ENCODE data around the gene SFTPD. TPM values are rescaled to one million over a fixed set of nuclear protein-coding genes. Genes with fewer than 3 reads are reported as not detected.
A peak's percentile ranks its signal among the peaks of the same experiment; 100 is the strongest.

The SFTPD gene
- total and polyA plus RNA-seq, 9 of the 15 experiments (the other 6 are each of a cell fraction or from before 2014, with no cell fraction given) = 0.20 TPM; not detected in 8

DNA sequence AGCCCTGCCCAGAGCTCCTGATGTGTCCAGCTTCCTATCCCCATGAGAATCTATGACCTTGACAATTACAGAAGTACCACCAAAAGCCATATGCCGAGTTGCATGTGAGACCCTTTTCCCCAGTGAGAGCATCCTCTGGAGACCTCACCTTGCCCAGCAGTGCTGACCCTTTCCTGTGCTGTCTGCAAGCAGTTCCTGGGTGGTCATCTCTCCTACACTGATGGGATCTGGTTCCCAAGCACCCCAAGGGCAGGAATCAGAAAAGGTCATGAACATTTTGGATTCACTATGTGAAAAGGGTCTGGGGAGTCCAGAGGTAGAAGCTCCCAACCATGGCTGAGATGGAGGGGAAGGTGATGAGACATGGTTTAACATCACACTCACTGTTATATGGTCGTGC, 18.2 kb downstream of the SFTPD start:
- POLR2A ChIA-PET = no interaction called here
- Histone ChIP-seq H3K9me3 (replicated peaks; ENCODE audit: control insufficient read depth, insufficient read depth, low read depth, low read length) (no peaks in the 10 kb centered on the region), H3K4me3 (no peak overlapping the region), H3K9ac (ENCODE audit: insufficient read depth in 1 of 2, low read depth in 2 of 2, low read length in 2 of 2) (no peak overlapping the region), H3K9me1 (ENCODE audit: control insufficient read depth, insufficient read depth, low read length) (no peaks in the 10 kb centered on the region), H3K4me2 (ENCODE audit: insufficient read depth, low read length) (no peak overlapping the region), H3K27me3 (ENCODE audit: control insufficient read depth in 2 of 2, insufficient read depth in 2 of 2, low read length in 2 of 2) (peaks cover 16 to 36% of the 10 kb centered on the region in 2 experiments), H4K20me1 (replicated peaks; ENCODE audit: control insufficient read depth, insufficient read depth, low read length) (no peaks in the 10 kb centered on the region), H3K79me2 (ENCODE audit: control insufficient read depth, insufficient read depth, low read length) (no peaks in the 10 kb centered on the region), H3K36me3 (ENCODE audit: control insufficient read depth, insufficient read depth, low read length) (no peaks in the 10 kb centered on the region), H3K27ac (ENCODE audit: extremely low read depth, low read depth, low read length) (no peak overlapping the region), H2AFZ (ENCODE audit: low read depth, low read length) (no peak overlapping the region), H3K4me1 (replicated peaks in 1 of 2; ENCODE audit: control insufficient read depth in 2 of 2, insufficient read depth in 2 of 2, low read length in 2 of 2) (peaks cover 3 to 4% of the 10 kb centered on the region in 2 experiments; a peak in 3 of 5 replicates)
- peak in 1 of 4 experiments; percentile 2 for DNase-seq (ENCODE audit: extremely low read depth in 1 of 4, low spot score in 3 of 4)
- no TSS peak for BruUV-seq (replicated peaks)
- FAIRE-seq = no peak
- WGBS (ENCODE audit: insufficient coverage, low coverage, missing lambda C conversion rate) = 0% methylated on average over 2 of the region's 2 CpGs
- intact Hi-C loops (cut with micrococcal nuclease) = loop anchor here (10.0 kb wide), 1 partner anchor 194 kb away; no protein-coding TSS in a partner anchor
- CTCF ChIA-PET (ENCODE audit: low intra/inter-chr PET ratio) = no interaction called here
- in situ Hi-C loops (cut with MboI) = loop anchor here (10.0 kb wide), 1 partner anchor 366 kb away; the partner anchor contains the start of gene SFTPA2
- ATAC-seq = no peak
- TF ChIP-seq ELF2 (CRISPR knock-in tag; IDR thresholded peaks at IDR 0.05) (no peak), CREBBP (IDR thresholded peaks at IDR 0.05; ENCODE audit: low read depth, low read length) (no peak), XRCC4 (IDR thresholded peaks at IDR 0.05; ENCODE audit: extremely low read depth, insufficient read depth, insufficient read length) (no peak), MCM2 (IDR thresholded peaks at IDR 0.05; ENCODE audit: low read depth) (no peak), ZNF175 (CRISPR knock-in tag; IDR thresholded peaks at IDR 0.05; ENCODE audit: low read depth) (no peak), ZNF584 (CRISPR knock-in tag; IDR thresholded peaks at IDR 0.05; ENCODE audit: low read depth) (no peak), MAFK (IDR thresholded peaks at IDR 0.05; ENCODE audit: low read length) (no peak), GABPB1 (CRISPR knock-in tag; IDR thresholded peaks at IDR 0.05) (no peak), PTRF (tag; IDR thresholded peaks at IDR 0.05) (no peak), TAF9B (IDR thresholded peaks at IDR 0.05; ENCODE audit: partially characterized antibody) (no peak), ZNF23 (CRISPR knock-in tag; IDR thresholded peaks at IDR 0.05) (no peak), TBL1XR1 (IDR thresholded peaks at IDR 0.05; ENCODE audit: low read length in 2 of 2) (no peak)
- TF ChIP-seq, protein P1, sequence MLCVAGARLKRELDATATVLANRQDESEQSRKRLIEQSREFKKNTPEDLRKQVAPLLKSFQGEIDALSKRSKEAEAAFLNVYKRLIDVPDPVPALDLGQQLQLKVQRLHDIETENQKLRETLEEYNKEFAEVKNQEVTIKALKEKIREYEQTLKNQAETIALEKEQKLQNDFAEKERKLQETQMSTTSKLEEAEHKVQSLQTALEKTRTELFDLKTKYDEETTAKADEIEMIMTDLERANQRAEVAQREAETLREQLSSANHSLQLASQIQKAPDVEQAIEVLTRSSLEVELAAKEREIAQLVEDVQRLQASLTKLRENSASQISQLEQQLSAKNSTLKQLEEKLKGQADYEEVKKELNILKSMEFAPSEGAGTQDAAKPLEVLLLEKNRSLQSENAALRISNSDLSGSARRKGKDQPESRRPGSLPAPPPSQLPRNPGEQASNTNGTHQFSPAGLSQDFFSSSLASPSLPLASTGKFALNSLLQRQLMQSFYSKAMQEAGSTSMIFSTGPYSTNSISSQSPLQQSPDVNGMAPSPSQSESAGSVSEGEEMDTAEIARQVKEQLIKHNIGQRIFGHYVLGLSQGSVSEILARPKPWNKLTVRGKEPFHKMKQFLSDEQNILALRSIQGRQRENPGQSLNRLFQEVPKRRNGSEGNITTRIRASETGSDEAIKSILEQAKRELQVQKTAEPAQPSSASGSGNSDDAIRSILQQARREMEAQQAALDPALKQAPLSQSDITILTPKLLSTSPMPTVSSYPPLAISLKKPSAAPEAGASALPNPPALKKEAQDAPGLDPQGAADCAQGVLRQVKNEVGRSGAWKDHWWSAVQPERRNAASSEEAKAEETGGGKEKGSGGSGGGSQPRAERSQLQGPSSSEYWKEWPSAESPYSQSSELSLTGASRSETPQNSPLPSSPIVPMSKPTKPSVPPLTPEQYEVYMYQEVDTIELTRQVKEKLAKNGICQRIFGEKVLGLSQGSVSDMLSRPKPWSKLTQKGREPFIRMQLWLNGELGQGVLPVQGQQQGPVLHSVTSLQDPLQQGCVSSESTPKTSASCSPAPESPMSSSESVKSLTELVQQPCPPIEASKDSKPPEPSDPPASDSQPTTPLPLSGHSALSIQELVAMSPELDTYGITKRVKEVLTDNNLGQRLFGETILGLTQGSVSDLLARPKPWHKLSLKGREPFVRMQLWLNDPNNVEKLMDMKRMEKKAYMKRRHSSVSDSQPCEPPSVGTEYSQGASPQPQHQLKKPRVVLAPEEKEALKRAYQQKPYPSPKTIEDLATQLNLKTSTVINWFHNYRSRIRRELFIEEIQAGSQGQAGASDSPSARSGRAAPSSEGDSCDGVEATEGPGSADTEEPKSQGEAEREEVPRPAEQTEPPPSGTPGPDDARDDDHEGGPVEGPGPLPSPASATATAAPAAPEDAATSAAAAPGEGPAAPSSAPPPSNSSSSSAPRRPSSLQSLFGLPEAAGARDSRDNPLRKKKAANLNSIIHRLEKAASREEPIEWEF (CRISPR knock-in tag; IDR thresholded peaks at IDR 0.05) = no peak
- TF ChIP-seq, protein P2, sequence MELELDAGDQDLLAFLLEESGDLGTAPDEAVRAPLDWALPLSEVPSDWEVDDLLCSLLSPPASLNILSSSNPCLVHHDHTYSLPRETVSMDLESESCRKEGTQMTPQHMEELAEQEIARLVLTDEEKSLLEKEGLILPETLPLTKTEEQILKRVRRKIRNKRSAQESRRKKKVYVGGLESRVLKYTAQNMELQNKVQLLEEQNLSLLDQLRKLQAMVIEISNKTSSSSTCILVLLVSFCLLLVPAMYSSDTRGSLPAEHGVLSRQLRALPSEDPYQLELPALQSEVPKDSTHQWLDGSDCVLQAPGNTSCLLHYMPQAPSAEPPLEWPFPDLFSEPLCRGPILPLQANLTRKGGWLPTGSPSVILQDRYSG (tag; conservative IDR thresholded peaks at IDR 0.05; ENCODE audit: low read depth) = no peak
- TF ChIP-seq, protein P3, sequence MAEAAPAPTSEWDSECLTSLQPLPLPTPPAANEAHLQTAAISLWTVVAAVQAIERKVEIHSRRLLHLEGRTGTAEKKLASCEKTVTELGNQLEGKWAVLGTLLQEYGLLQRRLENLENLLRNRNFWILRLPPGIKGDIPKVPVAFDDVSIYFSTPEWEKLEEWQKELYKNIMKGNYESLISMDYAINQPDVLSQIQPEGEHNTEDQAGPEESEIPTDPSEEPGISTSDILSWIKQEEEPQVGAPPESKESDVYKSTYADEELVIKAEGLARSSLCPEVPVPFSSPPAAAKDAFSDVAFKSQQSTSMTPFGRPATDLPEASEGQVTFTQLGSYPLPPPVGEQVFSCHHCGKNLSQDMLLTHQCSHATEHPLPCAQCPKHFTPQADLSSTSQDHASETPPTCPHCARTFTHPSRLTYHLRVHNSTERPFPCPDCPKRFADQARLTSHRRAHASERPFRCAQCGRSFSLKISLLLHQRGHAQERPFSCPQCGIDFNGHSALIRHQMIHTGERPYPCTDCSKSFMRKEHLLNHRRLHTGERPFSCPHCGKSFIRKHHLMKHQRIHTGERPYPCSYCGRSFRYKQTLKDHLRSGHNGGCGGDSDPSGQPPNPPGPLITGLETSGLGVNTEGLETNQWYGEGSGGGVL (CRISPR knock-in tag; IDR thresholded peaks at IDR 0.05) = no peak
